Liver (tissue), 9 donors: ENCODE results near the gene LPAR1. TPM values are rescaled to one million over a fixed set of nuclear protein-coding genes. Genes with fewer than 3 reads are reported as not detected.

Experiments
- DNase-seq: peaks from one replicate; pipeline ENCODE4 v3.0.0-alpha.2; 2017; ENCODE audit warnings: low spot score
- H3K27ac ChIP-seq, 2 donors: one replicate each; pipeline ENCODE4 v1.7.0; 2013; ENCODE audit warnings: inconsistent platforms in 2 of 2, low read length in 2 of 2, control low read depth in 1 of 2, low read depth in 1 of 2, mild to moderate bottlenecking in 1 of 2
- H3K27me3 ChIP-seq, 4 donors: one replicate each; pipeline versions ENCODE4 v1.6.1 to v1.7.0; 2013; ENCODE audit warnings: low read length in 3 of 4, inconsistent platforms in 1 of 4, mild to moderate bottlenecking in 1 of 4, moderate library complexity in 1 of 4; ENCODE audit not compliant: control insufficient read depth in 4 of 4, insufficient read depth in 4 of 4
- H3K36me3 ChIP-seq, 4 donors: one replicate each; pipeline versions ENCODE4 v1.6.1 to v1.7.0; 2013; ENCODE audit warnings: low read length in 3 of 4, mild to moderate bottlenecking in 3 of 4, low read depth in 1 of 4, moderate library complexity in 1 of 4; ENCODE audit not compliant: control insufficient read depth in 4 of 4, insufficient read depth in 3 of 4
- H3K4me1 ChIP-seq, 4 donors: one replicate each; pipeline versions ENCODE4 v1.6.1 to v1.7.0; 2013; ENCODE audit warnings: low read length in 3 of 4, mild to moderate bottlenecking in 3 of 4, moderate library complexity in 1 of 4; ENCODE audit not compliant: control insufficient read depth in 4 of 4, insufficient read depth in 4 of 4
- H3K4me3 ChIP-seq, 3 donors: one replicate each; pipeline versions ENCODE4 v1.6.1 to v1.7.0; 2013; ENCODE audit warnings: low read length in 3 of 3, control low read depth in 1 of 3, low read depth in 1 of 3, mild to moderate bottlenecking in 1 of 3
- H3K9ac ChIP-seq, 2 donors: one replicate each; pipeline ENCODE4 v1.7.0; 2013; ENCODE audit warnings: low read length in 2 of 2, mild to moderate bottlenecking in 2 of 2, moderate library complexity in 2 of 2, control low read depth in 1 of 2, low read depth in 1 of 2
- H3K9me3 ChIP-seq, 4 donors: one replicate each; pipeline versions ENCODE4 v1.6.1 to v1.7.0; 2013; ENCODE audit warnings: low read length in 3 of 4; ENCODE audit not compliant: control insufficient read depth in 4 of 4
- EGR1 ChIP-seq, 2 donors: IDR thresholded peaks; 2 replicates each; pipeline ENCODE4 v1.6.1; 2016 to 2018; ENCODE audit warnings: antibody characterized with exemption in 2 of 2, low read depth in 2 of 2
- FOXA1 ChIP-seq: IDR thresholded peaks from 2 replicates; pipeline ENCODE4 v1.6.1; 2016; ENCODE audit warnings: antibody characterized with exemption
- FOXA2 ChIP-seq: IDR thresholded peaks from 2 replicates; pipeline ENCODE4 v1.6.1; 2016; ENCODE audit warnings: antibody characterized with exemption
- GABPA ChIP-seq, 2 donors: IDR thresholded peaks in 1 of 2; conservative IDR thresholded peaks in 1 of 2; 2 replicates each; pipeline ENCODE4 v1.6.1; 2016; ENCODE audit warnings: antibody characterized with exemption in 2 of 2, mild to moderate bottlenecking in 1 of 2, moderate library complexity in 1 of 2
- HNF4A ChIP-seq, 2 donors: conservative IDR thresholded peaks; 2 replicates each; pipeline ENCODE4 v1.6.1; 2016; ENCODE audit warnings: antibody characterized with exemption in 2 of 2, mild to moderate bottlenecking in 2 of 2
- HNF4G ChIP-seq: IDR thresholded peaks from 2 replicates; pipeline ENCODE4 v1.6.1; 2016; ENCODE audit warnings: antibody characterized with exemption
- JUND ChIP-seq, 2 donors: IDR thresholded peaks; 2 replicates each; pipeline ENCODE4 v1.6.1; 2016; ENCODE audit warnings: antibody characterized with exemption in 2 of 2
- NR2F2 ChIP-seq: IDR thresholded peaks from 2 replicates; pipeline ENCODE4 v1.6.1; 2016; ENCODE audit warnings: antibody characterized with exemption
- RAD21 ChIP-seq, 2 donors: IDR thresholded peaks; 2 replicates each; pipeline ENCODE4 v1.6.1; 2016; ENCODE audit warnings: antibody characterized with exemption in 2 of 2, mild to moderate bottlenecking in 2 of 2
- RXRA ChIP-seq, 2 donors: IDR thresholded peaks; 2 replicates each; pipeline ENCODE4 v1.6.1; 2017 to 2018; ENCODE audit warnings: antibody characterized with exemption in 2 of 2, mild to moderate bottlenecking in 1 of 2
- SP1 ChIP-seq: IDR thresholded peaks from 2 replicates; pipeline ENCODE4 v1.6.1; 2018; ENCODE audit warnings: antibody characterized with exemption, mild to moderate bottlenecking
- TAF1 ChIP-seq: conservative IDR thresholded peaks from 2 replicates; pipeline ENCODE4 v1.6.1; 2016; ENCODE audit warnings: antibody characterized with exemption, mild to moderate bottlenecking
- YY1 ChIP-seq: IDR thresholded peaks from 2 replicates; pipeline ENCODE4 v1.6.1; 2016; ENCODE audit warnings: antibody characterized with exemption, mild to moderate bottlenecking
- WGBS: extraction: QIAGEN DNeasy Blood & Tissue Kit; methylation state at CpG from one replicate; pipeline ENCODE4 v1.1.7; 2013; 5-methylcytosine and 5-hydroxymethylcytosine counted together
- polyA plus RNA-seq, 2 donors: library from polyadenylated mRNA; stranded (reverse) in 1 of 2; unstranded in 1 of 2; fragments of 200-250 nt in 1 of 2; fragments of >200 nt in 1 of 2; fragmentation: Nextera tagmentation in 1 of 2; extraction: Ambion mirVana in 1 of 2; gene quantifications; one replicate each; pipeline versions ENCODE4 v1.2.1 to v1.2.3, GENCODE V29; 2013 to 2015
- total RNA-seq, 2 donors: library from RNA; depleted of rRNA; stranded (reverse); fragments of >200 nt; gene quantifications; one replicate each; pipeline ENCODE4 v1.2.3, GENCODE V29; 2014
- TF ChIP-seq, protein P1 (sequence below): fragments of 150-350 bp; IDR thresholded peaks from 2 replicates; pipeline ENCODE4 v1.5.1; 2017; ENCODE audit warnings: improper control_type of control experiment, low read depth, low read length; ENCODE audit not compliant: missing input control
- TF ChIP-seq, protein P2 (sequence below): IDR thresholded peaks from 2 replicates; pipeline ENCODE4 v1.6.1; 2016; ENCODE audit warnings: antibody characterized with exemption
- TF ChIP-seq, protein P3 (sequence below): IDR thresholded peaks from 2 replicates; pipeline ENCODE4 v1.6.1; 2016; ENCODE audit warnings: antibody characterized with exemption
- TF ChIP-seq, protein P4 (sequence below): IDR thresholded peaks from 2 replicates; pipeline ENCODE4 v1.6.1; 2016; ENCODE audit warnings: antibody characterized with exemption, mild to moderate bottlenecking
- donor health status: healthy.
- donor health status: healthy.
- donor health status: healthy.
- donor health status: healthy.
- donor health status: healthy.

The LPAR1 gene
- total and polyA plus RNA-seq, 4 donors: 0.51 to 3.6 (median 1.1) TPM

DNA sequence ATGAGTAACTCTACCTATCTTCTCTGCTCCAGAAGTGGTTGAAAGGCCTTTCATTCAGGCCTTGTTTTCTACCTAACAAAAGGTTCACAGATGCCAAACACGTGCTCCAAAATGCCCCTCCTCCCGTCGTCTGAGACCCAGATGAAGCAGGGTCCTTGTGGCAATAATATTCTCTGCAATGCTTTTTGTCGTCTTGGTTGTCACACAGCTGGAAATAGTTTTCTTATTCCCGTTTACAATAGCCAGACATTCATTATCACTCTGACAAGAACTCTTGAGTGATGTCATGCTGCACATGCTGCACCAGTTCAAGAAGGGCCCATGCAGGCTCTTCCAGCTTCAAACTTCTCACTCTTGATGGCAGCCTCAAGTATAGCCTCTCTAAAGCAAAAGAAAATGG, 7.8 kb downstream of the LPAR1 start (continued):
- TF ChIP-seq, protein P1, sequence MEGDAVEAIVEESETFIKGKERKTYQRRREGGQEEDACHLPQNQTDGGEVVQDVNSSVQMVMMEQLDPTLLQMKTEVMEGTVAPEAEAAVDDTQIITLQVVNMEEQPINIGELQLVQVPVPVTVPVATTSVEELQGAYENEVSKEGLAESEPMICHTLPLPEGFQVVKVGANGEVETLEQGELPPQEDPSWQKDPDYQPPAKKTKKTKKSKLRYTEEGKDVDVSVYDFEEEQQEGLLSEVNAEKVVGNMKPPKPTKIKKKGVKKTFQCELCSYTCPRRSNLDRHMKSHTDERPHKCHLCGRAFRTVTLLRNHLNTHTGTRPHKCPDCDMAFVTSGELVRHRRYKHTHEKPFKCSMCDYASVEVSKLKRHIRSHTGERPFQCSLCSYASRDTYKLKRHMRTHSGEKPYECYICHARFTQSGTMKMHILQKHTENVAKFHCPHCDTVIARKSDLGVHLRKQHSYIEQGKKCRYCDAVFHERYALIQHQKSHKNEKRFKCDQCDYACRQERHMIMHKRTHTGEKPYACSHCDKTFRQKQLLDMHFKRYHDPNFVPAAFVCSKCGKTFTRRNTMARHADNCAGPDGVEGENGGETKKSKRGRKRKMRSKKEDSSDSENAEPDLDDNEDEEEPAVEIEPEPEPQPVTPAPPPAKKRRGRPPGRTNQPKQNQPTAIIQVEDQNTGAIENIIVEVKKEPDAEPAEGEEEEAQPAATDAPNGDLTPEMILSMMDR: no peak
- no peak for TF ChIP-seq TAF1
- no peak for TF ChIP-seq FOXA2
- TF ChIP-seq SP1: no peak

DNA sequence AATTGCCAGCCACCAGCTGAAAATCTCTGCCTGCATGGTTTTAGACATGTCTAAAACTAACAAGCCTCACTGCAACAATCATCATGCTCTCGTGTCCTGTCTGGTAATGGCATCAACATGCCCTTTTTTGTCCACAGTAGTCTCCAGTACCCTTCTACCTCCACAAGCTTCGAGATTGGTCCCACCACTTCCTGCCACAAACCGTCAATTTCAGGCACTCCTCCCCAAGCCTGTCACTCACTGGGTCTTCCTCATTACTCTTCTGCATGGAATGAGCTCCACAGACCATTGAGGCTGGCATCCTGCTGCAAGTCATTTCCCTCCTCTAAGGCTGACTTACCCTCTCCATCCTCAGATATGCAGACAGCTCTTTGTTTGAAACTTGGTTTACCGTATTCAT, 9.0 kb downstream of the LPAR1 start:
- Histone ChIP-seq H3K4me3 (no peak overlapping the region), H3K9me3 (no peaks in the 10 kb centered on the region), H3K4me1 (no peaks in the 10 kb centered on the region), H3K9ac (no peak overlapping the region), H3K27me3 (no peaks in the 10 kb centered on the region), H3K36me3 (no peaks in the 10 kb centered on the region), H3K27ac (no peak overlapping the region)
- 80% methylated on average over 4 of the region's 4 CpGs for WGBS
- DNase-seq: no peak
- no peak for TF ChIP-seq RAD21 (IDR thresholded peaks at IDR 0.05)
- TF ChIP-seq NR2F2: no peak
- no peak for TF ChIP-seq YY1
- TF ChIP-seq JUND (IDR thresholded peaks at IDR 0.05): no peak
- TF ChIP-seq, protein P1: no peak
- TF ChIP-seq, protein P2, sequence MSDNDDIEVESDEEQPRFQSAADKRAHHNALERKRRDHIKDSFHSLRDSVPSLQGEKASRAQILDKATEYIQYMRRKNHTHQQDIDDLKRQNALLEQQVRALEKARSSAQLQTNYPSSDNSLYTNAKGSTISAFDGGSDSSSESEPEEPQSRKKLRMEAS: no peak
- TF ChIP-seq GABPA (IDR thresholded peaks at IDR 0.05 in 1 of 2, conservative IDR thresholded peaks at IDR 0.05 in 1 of 2): no peak
- no peak for TF ChIP-seq SP1
- no peak for TF ChIP-seq HNF4A (conservative IDR thresholded peaks at IDR 0.05)
- TF ChIP-seq, protein P3, sequence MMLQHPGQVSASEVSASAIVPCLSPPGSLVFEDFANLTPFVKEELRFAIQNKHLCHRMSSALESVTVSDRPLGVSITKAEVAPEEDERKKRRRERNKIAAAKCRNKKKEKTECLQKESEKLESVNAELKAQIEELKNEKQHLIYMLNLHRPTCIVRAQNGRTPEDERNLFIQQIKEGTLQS: no peak
- no peak for TF ChIP-seq FOXA2

DNA sequence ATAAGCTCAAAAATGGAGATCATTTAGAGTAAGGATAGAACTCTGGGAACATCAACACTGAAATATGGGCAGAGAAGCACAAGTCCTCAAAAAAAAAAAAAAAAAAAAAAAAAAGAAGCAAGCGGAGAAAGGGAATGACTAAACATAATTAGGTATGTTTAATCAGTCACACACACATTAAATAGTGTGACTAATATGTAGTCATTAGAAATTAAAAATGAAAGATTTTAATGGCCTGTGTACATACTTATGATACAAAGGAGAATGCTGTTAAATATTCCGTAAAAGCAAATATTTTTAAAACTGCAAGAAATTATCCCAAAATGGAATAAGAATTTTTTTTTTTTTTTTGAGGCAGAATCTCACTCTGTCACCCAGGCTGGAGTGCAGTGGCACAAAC, 10.5 kb downstream of the LPAR1 start:
- DNase-seq: no peak
- no peak overlapping the region for H3K4me3 ChIP-seq
- no peaks in the 10 kb centered on the region for H3K27me3 ChIP-seq
- H3K4me1 ChIP-seq: no peaks in the 10 kb centered on the region
- H3K36me3 ChIP-seq: no peaks in the 10 kb centered on the region
- TF ChIP-seq FOXA1 (no peak), HNF4A (conservative IDR thresholded peaks at IDR 0.05) (no peak), JUND (IDR thresholded peaks at IDR 0.05) (no peak), HNF4G (no peak), EGR1 (IDR thresholded peaks at IDR 0.05; ENCODE audit: low read depth in 2 of 2) (no peak), TAF1 (no peak), FOXA2 (no peak), RXRA (IDR thresholded peaks at IDR 0.05) (no peak), YY1 (no peak), GABPA (IDR thresholded peaks at IDR 0.05 in 1 of 2, conservative IDR thresholded peaks at IDR 0.05 in 1 of 2) (no peak), SP1 (no peak)
- TF ChIP-seq, protein P4, sequence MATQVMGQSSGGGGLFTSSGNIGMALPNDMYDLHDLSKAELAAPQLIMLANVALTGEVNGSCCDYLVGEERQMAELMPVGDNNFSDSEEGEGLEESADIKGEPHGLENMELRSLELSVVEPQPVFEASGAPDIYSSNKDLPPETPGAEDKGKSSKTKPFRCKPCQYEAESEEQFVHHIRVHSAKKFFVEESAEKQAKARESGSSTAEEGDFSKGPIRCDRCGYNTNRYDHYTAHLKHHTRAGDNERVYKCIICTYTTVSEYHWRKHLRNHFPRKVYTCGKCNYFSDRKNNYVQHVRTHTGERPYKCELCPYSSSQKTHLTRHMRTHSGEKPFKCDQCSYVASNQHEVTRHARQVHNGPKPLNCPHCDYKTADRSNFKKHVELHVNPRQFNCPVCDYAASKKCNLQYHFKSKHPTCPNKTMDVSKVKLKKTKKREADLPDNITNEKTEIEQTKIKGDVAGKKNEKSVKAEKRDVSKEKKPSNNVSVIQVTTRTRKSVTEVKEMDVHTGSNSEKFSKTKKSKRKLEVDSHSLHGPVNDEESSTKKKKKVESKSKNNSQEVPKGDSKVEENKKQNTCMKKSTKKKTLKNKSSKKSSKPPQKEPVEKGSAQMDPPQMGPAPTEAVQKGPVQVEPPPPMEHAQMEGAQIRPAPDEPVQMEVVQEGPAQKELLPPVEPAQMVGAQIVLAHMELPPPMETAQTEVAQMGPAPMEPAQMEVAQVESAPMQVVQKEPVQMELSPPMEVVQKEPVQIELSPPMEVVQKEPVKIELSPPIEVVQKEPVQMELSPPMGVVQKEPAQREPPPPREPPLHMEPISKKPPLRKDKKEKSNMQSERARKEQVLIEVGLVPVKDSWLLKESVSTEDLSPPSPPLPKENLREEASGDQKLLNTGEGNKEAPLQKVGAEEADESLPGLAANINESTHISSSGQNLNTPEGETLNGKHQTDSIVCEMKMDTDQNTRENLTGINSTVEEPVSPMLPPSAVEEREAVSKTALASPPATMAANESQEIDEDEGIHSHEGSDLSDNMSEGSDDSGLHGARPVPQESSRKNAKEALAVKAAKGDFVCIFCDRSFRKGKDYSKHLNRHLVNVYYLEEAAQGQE: no peak
- TF ChIP-seq, protein P2: no peak
- TF ChIP-seq, protein P1: no peak
- TF ChIP-seq, protein P3: no peak
- H3K27ac ChIP-seq: no peak overlapping the region
- no peaks in the 10 kb centered on the region for H3K9me3 ChIP-seq
- H3K9ac ChIP-seq: no peak overlapping the region
- 95% methylated on average over 2 of the region's 2 CpGs for WGBS
